Mucosa of stomach (tissue), 1 donor: ENCODE data around the gene NCAM2.

Experiments used
- H3K27me3 ChIP-seq: one replicate; pipeline ENCODE4 v1.7.0; 2013; ENCODE audit warnings: mild to moderate bottlenecking, low read length; ENCODE audit not compliant: control insufficient read depth, insufficient read depth
- H3K36me3 ChIP-seq: one replicate; pipeline ENCODE4 v1.7.0; 2013; ENCODE audit warnings: low read length; ENCODE audit not compliant: control insufficient read depth, insufficient read depth
- H3K4me1 ChIP-seq: one replicate; pipeline ENCODE4 v1.7.0; 2013; ENCODE audit warnings: mild to moderate bottlenecking, low read length; ENCODE audit not compliant: control insufficient read depth, insufficient read depth
- H3K4me3 ChIP-seq: one replicate; pipeline ENCODE4 v1.7.0; 2013; ENCODE audit warnings: low read length
- H3K9ac ChIP-seq: one replicate; pipeline ENCODE4 v1.7.0; 2013; ENCODE audit warnings: mild to moderate bottlenecking, low read length, moderate library complexity
- H3K9me3 ChIP-seq: one replicate; pipeline ENCODE4 v1.7.0; 2013; ENCODE audit warnings: mild to moderate bottlenecking, low read length, moderate library complexity; ENCODE audit not compliant: control insufficient read depth
- donor health status: Pancreatic carcinoma.

Gene NCAM2

GRCh38 chr21:21262048-21262447 is 263.8 kb downstream of the NCAM2 start:
- Histone ChIP-seq H3K4me1 (no peaks in the 10 kb centered on the region), H3K27me3 (no peaks in the 10 kb centered on the region), H3K9me3 (no peaks in the 10 kb centered on the region), H3K36me3 (no peaks in the 10 kb centered on the region), H3K9ac (no peak overlapping the region), H3K4me3 (no peak overlapping the region)

GRCh38 chr21:21268061-21268471 is 269.9 kb downstream of the NCAM2 start:
- no peak overlapping the region for H3K9ac ChIP-seq
- H3K9me3 ChIP-seq = no peaks in the 10 kb centered on the region
- no peaks in the 10 kb centered on the region for H3K36me3 ChIP-seq
- no peaks in the 10 kb centered on the region for H3K4me1 ChIP-seq
- no peak overlapping the region for H3K4me3 ChIP-seq
- H3K27me3 ChIP-seq = no peaks in the 10 kb centered on the region

GRCh38 chr21:21268885-21269284 is 270.7 kb downstream of the NCAM2 start:
- no peak overlapping the region for H3K4me3 ChIP-seq
- no peaks in the 10 kb centered on the region for H3K27me3 ChIP-seq
- H3K9me3 ChIP-seq = no peaks in the 10 kb centered on the region
- no peaks in the 10 kb centered on the region for H3K36me3 ChIP-seq
- no peaks in the 10 kb centered on the region for H3K4me1 ChIP-seq
- H3K9ac ChIP-seq = no peak overlapping the region

GRCh38 chr21:21279193-21279901 is 281.1 kb downstream of the NCAM2 start:
- Histone ChIP-seq H3K9me3 (no peaks in the 10 kb centered on the region), H3K9ac (no peak overlapping the region), H3K36me3 (no peaks in the 10 kb centered on the region), H3K4me1 (no peaks in the 10 kb centered on the region), H3K4me3 (no peak overlapping the region), H3K27me3 (no peaks in the 10 kb centered on the region)

- no peaks in the 10 kb centered on the region for H3K36me3 ChIP-seq
- H3K9me3 ChIP-seq = no peaks in the 10 kb centered on the region
- H3K4me1 ChIP-seq = no peaks in the 10 kb centered on the region
Measured at GRCh38 chr21:21283810-21284209, 285.6 kb downstream of the NCAM2 start.

GRCh38 chr21:21286170-21286798 is 288.1 kb downstream of the NCAM2 start:
- Histone ChIP-seq H3K27me3 (no peaks in the 10 kb centered on the region), H3K4me3 (no peak overlapping the region), H3K9ac (no peak overlapping the region), H3K9me3 (no peaks in the 10 kb centered on the region), H3K4me1 (no peaks in the 10 kb centered on the region), H3K36me3 (no peaks in the 10 kb centered on the region)

More at GRCh38 chr21:21283810-21284209, 285.6 kb downstream of the NCAM2 start:
- Histone ChIP-seq H3K27me3 (no peaks in the 10 kb centered on the region), H3K4me3 (no peak overlapping the region), H3K9ac (no peak overlapping the region)

- H3K4me3 ChIP-seq = no peak overlapping the region
- H3K4me1 ChIP-seq = no peaks in the 10 kb centered on the region
- no peaks in the 10 kb centered on the region for H3K36me3 ChIP-seq
- no peaks in the 10 kb centered on the region for H3K9me3 ChIP-seq
- H3K9ac ChIP-seq = no peak overlapping the region
- no peaks in the 10 kb centered on the region for H3K27me3 ChIP-seq
Measured at GRCh38 chr21:21290751-21291150, 292.5 kb downstream of the NCAM2 start.

GRCh38 chr21:21291883-21292569 is 293.8 kb downstream of the NCAM2 start:
- Histone ChIP-seq H3K4me1 (no peaks in the 10 kb centered on the region), H3K36me3 (no peaks in the 10 kb centered on the region), H3K27me3 (no peaks in the 10 kb centered on the region)

GRCh38 chr21:21295303-21295702 is 297.1 kb downstream of the NCAM2 start:
- H3K4me1 ChIP-seq = no peaks in the 10 kb centered on the region
- H3K9me3 ChIP-seq = no peaks in the 10 kb centered on the region
- H3K4me3 ChIP-seq = no peak overlapping the region
- H3K27me3 ChIP-seq = no peaks in the 10 kb centered on the region
- no peaks in the 10 kb centered on the region for H3K36me3 ChIP-seq
- H3K9ac ChIP-seq = no peak overlapping the region

More at GRCh38 chr21:21291883-21292569, 293.8 kb downstream of the NCAM2 start:
- H3K9me3 ChIP-seq = no peaks in the 10 kb centered on the region
- no peak overlapping the region for H3K9ac ChIP-seq
- H3K4me3 ChIP-seq = no peak overlapping the region

GRCh38 chr21:21297211-21297610 is 299.0 kb downstream of the NCAM2 start:
- Histone ChIP-seq H3K9ac (no peak overlapping the region), H3K4me3 (no peak overlapping the region), H3K36me3 (no peaks in the 10 kb centered on the region), H3K4me1 (no peaks in the 10 kb centered on the region), H3K9me3 (no peaks in the 10 kb centered on the region), H3K27me3 (no peaks in the 10 kb centered on the region)

GRCh38 chr21:21301013-21301412 is 302.8 kb downstream of the NCAM2 start:
- Histone ChIP-seq H3K9me3 (no peaks in the 10 kb centered on the region), H3K27me3 (no peaks in the 10 kb centered on the region), H3K9ac (no peak overlapping the region), H3K4me3 (no peak overlapping the region), H3K36me3 (no peaks in the 10 kb centered on the region), H3K4me1 (no peaks in the 10 kb centered on the region)

- Histone ChIP-seq H3K4me3 (no peak overlapping the region), H3K27me3 (no peaks in the 10 kb centered on the region)
Measured at GRCh38 chr21:21309510-21309909, 311.3 kb downstream of the NCAM2 start.

More at GRCh38 chr21:21309510-21309909, 311.3 kb downstream of the NCAM2 start:
- Histone ChIP-seq H3K36me3 (no peaks in the 10 kb centered on the region), H3K9me3 (no peaks in the 10 kb centered on the region), H3K4me1 (no peaks in the 10 kb centered on the region), H3K9ac (no peak overlapping the region)
